ENCODE measurements around the gene EXOC4.

The EXOC4 gene

DNA sequence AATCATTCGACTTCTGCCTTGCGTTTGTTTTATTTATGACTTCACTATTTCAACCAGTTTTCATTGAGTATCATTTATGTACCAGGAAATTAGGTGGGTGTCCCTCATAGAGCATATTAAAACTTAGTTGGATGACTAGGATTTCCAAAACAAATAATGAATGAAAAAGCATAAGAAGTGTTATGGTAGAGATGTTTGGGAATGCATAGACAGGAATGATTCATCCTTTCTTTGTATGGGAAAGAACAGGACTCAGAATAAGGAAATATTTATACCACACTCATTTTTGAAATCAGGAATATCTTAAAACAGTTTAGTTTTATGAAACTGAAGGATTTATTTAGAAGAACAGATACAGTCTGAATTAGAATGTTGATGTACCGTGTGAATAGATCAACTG, 315.7 kb downstream of the EXOC4 start:
- no peak for DNase-seq (ENCODE audit: low read depth)
- in situ Hi-C loops (cut with HindIII; ENCODE audit: low sequenced_read_pairs) = no loop called here
- H3K4me3 ChIP-seq (ENCODE audit: low read depth, low read length) = no peak overlapping the region
- TF ChIP-seq, protein P1, sequence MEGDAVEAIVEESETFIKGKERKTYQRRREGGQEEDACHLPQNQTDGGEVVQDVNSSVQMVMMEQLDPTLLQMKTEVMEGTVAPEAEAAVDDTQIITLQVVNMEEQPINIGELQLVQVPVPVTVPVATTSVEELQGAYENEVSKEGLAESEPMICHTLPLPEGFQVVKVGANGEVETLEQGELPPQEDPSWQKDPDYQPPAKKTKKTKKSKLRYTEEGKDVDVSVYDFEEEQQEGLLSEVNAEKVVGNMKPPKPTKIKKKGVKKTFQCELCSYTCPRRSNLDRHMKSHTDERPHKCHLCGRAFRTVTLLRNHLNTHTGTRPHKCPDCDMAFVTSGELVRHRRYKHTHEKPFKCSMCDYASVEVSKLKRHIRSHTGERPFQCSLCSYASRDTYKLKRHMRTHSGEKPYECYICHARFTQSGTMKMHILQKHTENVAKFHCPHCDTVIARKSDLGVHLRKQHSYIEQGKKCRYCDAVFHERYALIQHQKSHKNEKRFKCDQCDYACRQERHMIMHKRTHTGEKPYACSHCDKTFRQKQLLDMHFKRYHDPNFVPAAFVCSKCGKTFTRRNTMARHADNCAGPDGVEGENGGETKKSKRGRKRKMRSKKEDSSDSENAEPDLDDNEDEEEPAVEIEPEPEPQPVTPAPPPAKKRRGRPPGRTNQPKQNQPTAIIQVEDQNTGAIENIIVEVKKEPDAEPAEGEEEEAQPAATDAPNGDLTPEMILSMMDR (IDR thresholded peaks at IDR 0.05; ENCODE audit: low read depth, low read length, missing control alignments) = no peak

DNA sequence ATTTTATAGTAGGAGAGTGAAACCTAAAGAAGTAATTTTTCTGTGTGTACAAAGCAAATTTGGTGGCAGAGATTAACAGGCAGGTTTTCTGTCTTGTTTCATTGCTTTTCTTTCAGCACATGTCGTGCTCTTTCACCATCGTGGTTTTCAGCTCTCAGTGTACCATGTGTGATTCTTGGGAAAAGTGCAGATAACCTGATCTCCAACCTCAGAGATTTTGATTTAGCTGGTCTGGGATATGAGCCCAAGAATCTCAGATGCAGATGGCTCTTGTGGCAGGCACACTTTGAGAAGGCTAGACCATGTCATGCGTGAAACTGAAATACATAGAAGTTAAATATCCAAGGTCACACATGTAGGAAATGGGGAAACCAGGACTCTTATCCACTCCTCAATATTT, 317.4 kb downstream of the EXOC4 start:
- TF ChIP-seq, protein P1 (IDR thresholded peaks at IDR 0.05; ENCODE audit: low read depth, low read length, missing control alignments) = no peak

DNA sequence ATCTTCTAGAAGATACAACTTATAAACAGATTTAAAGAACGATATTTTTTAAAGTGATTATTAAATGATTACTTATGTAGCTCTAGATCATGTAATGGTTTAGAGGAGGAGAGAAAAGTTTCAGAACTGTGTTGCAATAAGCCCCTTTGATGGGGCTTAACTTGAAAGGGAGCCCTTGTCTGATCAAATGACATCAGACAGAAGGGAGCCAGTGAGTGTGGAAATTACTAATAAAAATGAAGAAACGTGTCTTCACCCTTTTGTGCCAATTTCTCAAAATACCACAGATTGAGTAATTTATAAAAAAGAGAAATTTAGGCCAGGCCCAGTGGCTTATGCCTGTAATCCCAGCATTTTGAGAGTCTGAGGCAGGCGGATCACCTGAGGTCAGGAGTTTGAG, 318.2 kb downstream of the EXOC4 start:
- in situ Hi-C loops (cut with HindIII; ENCODE audit: low sequenced_read_pairs) = loop anchor here (5.0 kb wide), 1 partner anchor 96 kb away; no protein-coding TSS in a partner anchor
- no peak overlapping the region for H3K4me3 ChIP-seq (ENCODE audit: low read depth, low read length)
- TF ChIP-seq, protein P1 (IDR thresholded peaks at IDR 0.05; ENCODE audit: low read depth, low read length, missing control alignments) = no peak
- no peak for DNase-seq (ENCODE audit: low read depth)

More for the DNA sequence above, 317.4 kb downstream of the EXOC4 start:
- H3K4me3 ChIP-seq (ENCODE audit: low read depth, low read length) = no peak overlapping the region
- in situ Hi-C loops (cut with HindIII; ENCODE audit: low sequenced_read_pairs) = loop anchor here (5.0 kb wide), 1 partner anchor 97 kb away; no protein-coding TSS in a partner anchor
- no peak for DNase-seq (ENCODE audit: low read depth)

DNA sequence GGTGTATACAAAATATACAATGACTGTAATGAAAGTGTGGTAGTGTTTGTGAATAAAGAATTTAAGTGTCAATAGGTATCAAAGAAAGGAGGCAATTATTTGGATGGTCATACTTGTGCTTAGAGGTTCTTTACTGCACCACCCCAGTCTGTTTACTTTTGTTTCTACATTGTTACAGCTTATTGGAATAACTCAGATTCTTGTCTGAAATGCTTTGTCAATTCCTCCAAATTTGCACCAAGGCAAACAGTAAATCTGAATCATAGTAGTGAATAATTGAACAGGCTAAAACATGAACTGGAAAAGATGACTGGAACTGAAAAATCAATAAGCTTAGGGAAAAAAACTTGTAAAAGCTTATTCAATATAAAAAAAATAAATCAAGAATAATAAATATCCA, 319.2 kb downstream of the EXOC4 start:
- DNase-seq (ENCODE audit: low read depth) = no peak
- in situ Hi-C loops (cut with HindIII; ENCODE audit: low sequenced_read_pairs) = loop anchor here (5.0 kb wide), 1 partner anchor 95 kb away; no protein-coding TSS in a partner anchor

DNA sequence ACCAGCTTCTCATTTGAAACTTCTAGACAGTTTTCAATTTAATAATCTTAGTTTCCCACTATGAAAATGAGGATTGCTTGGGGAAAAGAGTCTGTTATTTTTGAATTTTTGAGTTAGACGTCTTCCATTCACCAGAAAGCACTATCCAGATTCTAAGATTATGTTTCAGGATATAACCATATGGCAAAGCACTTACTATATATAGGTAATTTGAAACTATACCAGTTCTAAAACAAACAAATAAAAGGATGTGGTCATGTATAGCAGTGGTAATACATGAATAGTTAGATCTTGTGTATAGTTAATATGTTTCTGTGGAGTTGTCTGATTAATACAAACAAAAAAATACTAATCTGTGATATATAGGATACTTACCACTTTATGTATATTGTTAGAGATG, 320.0 kb downstream of the EXOC4 start:
- in situ Hi-C loops (cut with HindIII; ENCODE audit: low sequenced_read_pairs) = loop anchor here (5.0 kb wide), 1 partner anchor 94 kb away; no protein-coding TSS in a partner anchor
- no peak overlapping the region for H3K4me3 ChIP-seq (ENCODE audit: low read depth, low read length)
- DNase-seq (ENCODE audit: low read depth) = no peak
- TF ChIP-seq, protein P1 (IDR thresholded peaks at IDR 0.05; ENCODE audit: low read depth, low read length, missing control alignments) = no peak

More for the DNA sequence above, 319.2 kb downstream of the EXOC4 start:
- TF ChIP-seq, protein P1 (IDR thresholded peaks at IDR 0.05; ENCODE audit: low read depth, low read length, missing control alignments) = no peak
- no peak overlapping the region for H3K4me3 ChIP-seq (ENCODE audit: low read depth, low read length)

DNA sequence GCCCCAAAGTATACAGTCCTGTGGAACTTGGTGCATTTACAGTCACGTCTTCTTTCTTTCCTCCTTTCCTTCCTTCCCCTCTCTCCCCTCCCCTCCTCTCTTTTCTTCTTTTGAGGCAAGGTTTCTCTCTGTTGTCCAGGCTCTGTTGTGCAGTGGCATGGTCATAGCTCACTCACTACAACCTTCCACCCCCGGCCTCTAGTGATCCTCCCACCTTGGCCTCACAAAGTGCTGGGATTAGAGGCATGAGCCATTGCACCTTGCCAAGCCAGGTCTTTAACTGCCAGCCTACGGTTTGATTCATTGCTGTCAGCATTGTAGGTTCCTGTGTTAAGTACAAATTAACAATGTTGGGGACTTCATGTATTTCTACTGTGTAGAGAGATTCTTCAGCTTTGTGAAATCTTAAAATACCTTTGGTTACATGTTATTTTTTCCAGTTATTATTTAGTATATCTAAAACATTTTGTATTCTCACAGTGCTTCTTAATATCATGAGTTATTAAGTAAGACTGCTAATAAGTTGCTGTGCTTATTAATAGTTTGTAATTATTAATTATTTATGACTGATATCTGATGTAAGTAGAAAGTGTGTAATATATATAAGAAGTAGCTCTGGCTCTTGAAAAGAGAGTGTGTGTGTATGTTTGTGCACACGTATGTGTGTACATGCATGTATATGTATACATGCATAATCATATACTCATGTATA, 320.8 kb downstream of the EXOC4 start:
- DNase-seq (ENCODE audit: low read depth) = no peak
- H3K4me3 ChIP-seq (ENCODE audit: low read depth, low read length) = no peak overlapping the region
- in situ Hi-C loops (cut with HindIII; ENCODE audit: low sequenced_read_pairs) = loop anchor here (5.0 kb wide), 1 partner anchor 94 kb away; no protein-coding TSS in a partner anchor
- TF ChIP-seq, protein P1 (IDR thresholded peaks at IDR 0.05; ENCODE audit: low read depth, low read length, missing control alignments) = no peak

Measured in astrocyte of the cerebellum (primary cell).